Stimulated activated CD8-positive, alpha-beta memory T cell treated with anti-CD3 and anti-CD28 coated beads, Interleukin-7, amount 100 ng/mL, for 48 hours (primary cell): Measurements from ENCODE around the gene BRME1.

Experiments used
- DNase-seq, 2 donors: peaks; one replicate each; pipeline ENCODE4 v3.0.0-alpha.2; 2020; ENCODE audit warnings: low read depth in 1 of 2; ENCODE audit errors: extremely low read depth in 1 of 2

BRME1 gene

GRCh38 chr19:13905634-13906520, at the start of gene BRME1, which contains the start of gene CC2D1A:
BRME1 (minus strand) TSS chr19:13906117; CDS start chr19:13904892, 1,225 bp downstream.
CC2D1A (plus strand) TSS chr19:13906201; CDS start chr19:13906442, 241 bp downstream.
- DNase-seq: peak; percentile 88 to 95

DNA sequence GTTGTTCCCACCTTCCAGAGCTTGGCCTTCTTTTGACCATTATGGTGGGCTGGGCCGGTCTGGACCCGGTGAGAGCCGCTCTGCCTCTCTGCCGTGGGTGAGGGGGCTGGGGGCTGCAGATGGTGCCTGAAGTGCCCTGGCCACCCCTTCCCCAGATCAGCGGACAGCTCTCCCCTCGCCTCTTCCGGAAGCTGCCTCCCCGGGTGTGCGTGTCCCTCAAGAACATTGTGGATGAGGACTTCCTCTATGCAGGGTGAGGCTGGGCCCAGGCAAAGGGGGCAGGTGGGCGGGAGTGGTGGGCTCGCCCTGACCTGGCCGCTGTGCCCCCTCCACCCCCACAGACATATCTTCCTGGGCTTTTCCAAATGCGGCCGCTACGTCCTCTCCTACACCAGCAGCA, 48.3 kb upstream of the BRME1 start:
- DNase-seq: no peak

DNA sequence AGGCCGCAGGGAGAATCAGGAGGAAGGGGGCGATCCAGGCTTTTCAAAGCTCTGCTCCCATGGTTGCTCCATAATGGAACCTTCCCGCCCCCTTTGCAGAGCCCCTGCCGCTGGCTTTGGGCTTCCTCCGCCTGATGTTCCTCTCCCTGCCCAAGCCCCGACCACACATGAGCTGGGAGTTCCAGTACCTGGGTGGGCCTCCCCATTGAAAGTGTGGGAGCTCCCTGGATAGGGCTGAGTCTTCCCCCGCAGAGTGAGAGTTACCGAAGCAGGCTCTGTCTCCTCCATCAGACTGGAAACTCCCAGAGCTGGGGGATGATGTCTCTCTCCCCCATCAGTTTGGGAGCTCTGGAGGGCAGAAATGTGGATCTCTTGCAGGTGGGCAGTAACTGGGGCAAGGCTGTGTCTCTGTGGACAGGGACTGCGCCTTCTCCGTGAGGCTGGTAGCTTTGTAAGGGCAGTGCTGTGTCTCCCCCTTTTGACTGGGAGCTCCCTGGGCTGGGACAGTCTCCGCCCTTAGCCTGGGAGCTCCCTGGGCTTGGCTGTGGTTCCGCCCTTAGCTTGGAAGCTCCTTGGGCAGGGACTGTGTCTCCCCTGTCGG, 47.1 kb upstream of the BRME1 start:
- no peak for DNase-seq

- peak; percentile 97 to 99 for DNase-seq
These were observed 46.4 kb upstream of the BRME1 start, which contains the start of gene DCAF15 for GRCh38 chr19:13952154-13952930. DCAF15 (plus strand) TSS chr19:13952509; CDS start chr19:13952513, 4 bp downstream.

- no peak for DNase-seq
These were observed 45.9 kb upstream of the BRME1 start for GRCh38 chr19:13951799-13952153.

DNA sequence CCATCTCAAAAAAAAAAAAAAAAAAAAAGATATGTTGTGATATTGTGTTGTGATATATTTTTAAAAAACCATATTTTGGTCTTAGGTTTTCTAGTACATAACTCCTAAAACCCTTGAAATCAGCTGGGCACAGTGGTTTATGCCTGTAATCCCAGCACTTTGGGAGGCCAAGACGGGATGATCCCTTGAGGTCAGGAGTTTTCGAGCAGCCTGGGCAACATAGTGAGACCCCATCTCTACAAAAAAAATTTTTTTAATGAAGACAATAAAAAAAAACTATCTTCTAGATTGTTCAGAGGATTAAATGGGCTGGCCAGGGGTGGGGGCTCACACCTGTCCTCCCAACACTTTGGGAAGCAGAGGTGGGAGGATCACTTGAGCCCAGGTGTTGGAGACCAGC, 45.1 kb upstream of the BRME1 start:
- DNase-seq: no peak

DNA sequence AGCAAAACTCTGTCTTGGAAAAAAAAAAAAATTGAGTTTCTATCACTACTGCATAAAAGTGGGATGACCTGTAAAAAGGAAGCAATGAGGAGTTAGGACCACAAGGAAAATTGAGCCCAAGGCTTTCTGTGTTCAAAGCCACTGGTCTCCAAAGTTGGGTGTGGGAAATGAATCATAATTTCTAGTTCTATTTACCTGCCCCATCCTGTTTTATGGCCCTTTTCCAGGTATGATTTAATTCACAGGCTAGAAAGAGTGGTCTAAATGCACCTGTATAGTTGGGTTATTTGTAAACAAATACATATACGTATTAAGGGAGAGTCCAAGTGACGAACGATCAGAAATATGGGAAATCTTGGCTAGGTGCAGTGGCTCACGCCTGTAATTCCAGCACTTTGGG, 40.5 kb upstream of the BRME1 start:
- DNase-seq: no peak

DNA sequence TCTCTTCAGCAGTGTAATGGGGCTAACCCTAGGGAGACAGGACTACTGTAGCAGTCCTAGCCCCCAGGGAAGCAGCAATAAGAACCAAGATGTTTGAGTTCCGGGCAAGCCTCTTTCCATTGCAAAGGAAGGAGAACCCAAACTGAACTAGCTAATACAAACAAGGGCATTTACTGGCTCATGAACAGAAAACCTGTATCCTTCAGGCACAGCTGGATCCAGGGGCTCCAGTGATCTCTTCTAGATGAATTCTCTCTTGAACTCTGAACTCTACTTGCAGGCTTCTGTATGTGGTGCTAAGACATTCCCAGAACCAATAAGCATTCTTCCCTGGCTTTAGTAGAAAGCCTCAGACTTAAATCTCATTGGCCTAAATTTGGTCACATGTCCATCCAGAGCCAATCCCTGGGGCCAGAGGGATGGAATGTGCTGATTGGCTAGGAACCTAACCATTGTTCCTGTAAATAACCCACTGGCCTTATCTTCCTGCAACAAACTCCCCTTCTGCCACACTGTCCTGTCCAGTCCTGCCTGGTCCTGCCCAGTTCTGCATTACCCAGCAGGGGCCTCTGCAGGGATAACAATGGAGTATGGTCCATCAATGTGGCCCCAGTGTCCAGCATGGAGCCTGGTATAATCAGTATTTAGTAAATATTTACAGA, 36.2 kb upstream of the BRME1 start:
- no peak for DNase-seq

DNA sequence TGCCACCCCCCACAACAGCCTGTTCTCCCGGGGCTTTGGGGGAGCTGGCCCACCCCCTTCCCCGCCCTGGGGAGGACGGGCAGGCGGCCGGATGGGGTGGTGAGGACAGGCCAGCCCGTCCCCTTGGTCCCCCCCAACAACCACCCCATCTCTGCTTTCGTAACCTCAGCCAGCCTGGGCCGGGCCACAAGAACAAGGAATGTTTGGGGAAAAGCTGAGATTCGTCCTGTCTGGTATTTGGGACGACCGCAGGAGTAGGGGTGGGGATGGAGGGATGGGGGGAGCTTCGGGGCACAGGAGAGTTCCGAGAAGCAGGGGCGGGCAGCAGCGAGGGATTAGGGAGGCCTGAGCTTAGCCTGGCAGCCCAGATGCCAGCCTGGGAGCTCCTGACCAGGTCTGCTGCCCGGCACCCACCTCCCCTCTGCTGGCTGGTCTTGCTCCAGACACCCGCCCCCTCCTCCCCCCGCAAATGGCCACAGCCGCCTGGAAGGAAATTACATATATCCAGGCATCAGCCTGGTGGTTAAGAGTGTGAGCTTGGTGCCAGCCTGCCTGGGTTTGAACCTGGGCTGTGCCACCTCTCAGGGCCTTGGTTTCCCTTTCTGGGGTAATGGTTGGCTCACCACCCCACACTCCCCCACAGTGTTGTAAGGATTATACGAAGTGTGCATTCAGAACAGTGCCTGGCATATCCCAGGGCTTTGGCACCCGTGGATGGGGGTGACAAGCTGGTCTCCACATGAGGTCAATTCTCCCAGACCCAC, 32.6 kb upstream of the BRME1 start, which contains the start of gene PODNL1:
Gene PODNL1, minus strand, starts transcription at position 117 of the 764 bp plus-strand sequence. CDS start 236 bp downstream, outside the sequence.
- DNase-seq: no peak

DNA sequence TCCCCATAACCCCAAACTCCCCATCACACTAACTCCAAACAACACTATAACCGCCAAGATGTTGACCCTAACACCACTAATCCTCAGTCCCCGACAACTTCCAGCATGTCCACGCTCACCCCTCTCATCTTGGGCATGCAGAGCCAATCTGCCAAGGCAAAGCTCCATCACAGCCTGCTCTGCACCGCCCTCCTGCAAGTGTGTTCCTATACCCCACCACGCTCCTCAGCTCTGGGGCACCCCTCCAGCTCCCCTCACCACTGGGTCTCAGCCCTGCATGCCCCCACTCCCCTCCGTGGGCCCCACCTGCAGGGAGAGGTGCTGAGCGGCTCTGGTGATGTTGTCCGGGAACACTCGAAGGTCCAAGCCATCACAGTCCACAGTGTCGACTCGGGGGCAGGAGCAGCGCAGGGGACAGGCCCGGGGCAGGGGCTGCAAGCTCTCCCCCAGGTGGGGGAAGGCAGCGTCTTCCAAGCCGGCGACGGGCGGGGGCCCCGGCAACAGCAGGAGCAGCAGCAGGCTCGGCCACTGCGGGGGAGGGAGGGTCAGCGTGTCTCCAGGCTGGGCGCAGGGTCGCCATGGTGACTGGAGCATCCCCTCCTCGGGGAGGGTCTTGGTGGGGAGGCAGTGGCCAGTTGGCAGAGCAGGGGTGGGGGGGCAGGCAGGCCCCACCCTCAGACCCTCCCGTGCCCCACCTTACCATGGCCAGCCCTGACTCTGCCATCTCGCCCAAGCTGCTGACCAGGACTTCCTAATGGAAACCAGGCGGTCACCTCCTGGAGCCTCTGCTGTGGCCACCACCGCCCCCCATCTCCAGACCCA, 31.8 kb upstream of the BRME1 start:
- no peak for DNase-seq

DNA sequence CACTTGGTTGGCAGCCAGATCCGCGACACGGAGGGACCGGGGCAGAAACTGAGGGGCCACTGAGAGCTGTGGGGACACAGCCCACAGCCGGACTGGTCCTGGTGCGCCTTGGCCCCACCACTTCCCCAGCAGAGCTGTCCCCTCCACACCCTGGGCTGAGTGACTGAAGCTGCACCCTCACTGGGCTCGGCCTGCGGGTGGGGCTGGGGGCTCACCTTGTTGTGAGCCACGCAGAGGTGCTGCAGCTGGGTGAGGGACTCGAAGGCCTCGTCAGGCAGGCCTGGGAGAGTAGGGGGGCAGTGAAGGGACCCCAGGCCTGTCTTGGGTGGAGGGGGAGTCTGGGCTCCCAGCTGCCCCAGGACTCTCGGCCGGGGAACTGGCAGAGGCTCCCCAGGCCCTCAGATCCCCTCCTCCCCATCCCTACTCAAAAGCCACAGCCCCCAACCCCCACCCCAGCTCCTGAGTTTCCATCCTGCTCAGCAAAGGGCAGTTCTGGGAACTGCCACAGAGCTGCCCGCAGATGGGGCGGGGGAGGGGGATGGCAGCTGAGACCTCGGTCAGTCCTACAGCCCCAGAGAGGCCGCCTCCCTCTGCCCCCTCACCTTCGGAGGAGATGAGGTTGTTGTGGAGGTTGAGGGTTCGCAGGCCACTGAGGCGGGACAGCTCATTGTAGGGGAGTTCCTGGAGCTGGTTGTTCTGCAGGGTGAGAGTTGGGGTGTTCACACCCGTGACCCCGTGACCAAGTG, 30.0 kb upstream of the BRME1 start:
- DNase-seq: no peak

GRCh38 chr19:13934785-13935109, 28.8 kb upstream of the BRME1 start:
- no peak for DNase-seq

DNA sequence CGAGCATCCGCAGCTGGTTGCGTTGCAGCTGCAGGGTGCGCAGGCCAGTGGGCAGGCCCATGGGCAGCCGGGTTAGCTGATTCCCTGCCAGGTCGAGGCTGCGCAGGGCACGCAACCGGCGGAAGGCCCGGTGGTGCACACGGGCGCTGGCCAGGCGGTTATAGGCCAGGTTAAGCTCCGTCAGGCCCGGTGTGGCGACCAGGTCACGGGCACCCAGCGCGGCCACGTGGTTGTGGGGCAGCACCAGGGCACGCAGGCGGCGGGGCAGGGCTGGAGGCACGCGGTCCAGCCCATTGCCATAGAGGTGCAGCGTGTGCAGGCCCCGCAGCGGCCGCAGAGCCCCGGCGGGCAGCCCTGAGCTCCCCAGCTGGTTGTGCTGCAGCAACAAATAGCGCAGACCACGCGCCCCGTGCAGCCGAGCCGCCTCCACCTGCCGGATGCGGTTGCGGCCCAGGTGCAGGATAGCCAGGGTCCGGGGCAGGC, 27.0 kb upstream of the BRME1 start:
- no peak for DNase-seq

GRCh38 chr19:13932149-13932637, 26.3 kb upstream of the BRME1 start:
- no peak for DNase-seq

- DNase-seq: no peak
These were observed 25.7 kb upstream of the BRME1 start for GRCh38 chr19:13931391-13932148.

GRCh38 chr19:13930402-13930801, 24.5 kb upstream of the BRME1 start:
- no peak for DNase-seq

DNA sequence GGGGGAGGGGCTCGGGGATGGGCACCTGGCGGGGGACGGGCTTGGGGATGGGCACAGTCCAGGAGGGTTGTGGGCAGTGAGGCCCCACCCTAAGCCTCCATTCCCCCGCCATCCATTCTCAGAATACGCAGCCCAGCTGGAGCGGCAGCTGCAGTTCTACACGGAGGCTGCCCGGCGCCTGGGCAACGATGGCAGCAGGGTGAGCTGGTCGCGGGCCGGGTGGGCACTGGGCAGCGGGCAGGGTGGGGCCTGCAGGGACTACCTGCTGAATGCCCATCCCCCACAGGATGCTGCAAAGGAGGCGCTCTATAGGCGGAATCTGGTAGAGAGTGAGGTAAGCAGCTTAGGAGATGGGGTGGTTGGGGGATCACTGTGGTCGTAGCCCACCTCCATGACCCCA, 24.0 kb upstream of the BRME1 start:
- no peak for DNase-seq

DNA sequence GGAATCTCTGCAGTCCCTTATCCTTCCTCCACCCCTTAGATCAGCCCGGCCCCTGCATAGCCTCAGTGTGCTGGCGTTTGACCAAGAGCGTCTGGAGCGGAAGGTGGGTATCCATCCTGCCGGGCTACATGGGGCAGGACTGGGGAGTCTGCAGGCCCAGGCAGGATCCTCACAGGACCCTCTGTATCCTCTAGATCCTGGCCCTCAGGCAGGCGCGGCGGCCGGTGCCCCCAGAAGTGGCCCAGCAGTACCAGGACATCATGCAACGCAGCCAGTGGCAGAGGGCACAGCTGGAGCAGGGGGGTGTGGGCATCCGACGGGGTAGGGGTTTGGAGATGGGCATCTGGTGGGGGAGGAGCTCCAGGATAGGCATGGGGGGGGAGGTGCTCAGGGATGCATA, 23.4 kb upstream of the BRME1 start:
- DNase-seq: no peak
